Measurements from ENCODE around the gene WDR27. TPM values are rescaled to one million over a fixed set of nuclear protein-coding genes. Genes with fewer than 3 reads are reported as not detected.
"Not testable (repeated sequence)": the region's sequence is repeated elsewhere in the genome, so short reads cannot be mapped to it uniquely, and the experiment has no call there.

Gene WDR27
- total RNA-seq, 2 donors from 2014 or later, result 17.8 to 53.1 TPM

GRCh38 chr6:169527306-169527705 lies 174.5 kb downstream of the WDR27 start:
- DNase-seq (ENCODE audit: low spot score), result no peak
- no peaks in the 10 kb centered on the region for H3K36me3 ChIP-seq
- intact Hi-C loops (cut with DNase I), result no loop called here
- H3K27me3 ChIP-seq (replicated peaks; ENCODE audit: insufficient read depth), result no peaks in the 10 kb centered on the region
- H3K4me1 ChIP-seq (replicated peaks), result peaks cover 4% of the 10 kb centered on the region
- no peak overlapping the region for H3K4me3 ChIP-seq
- 87% methylated on average over 1 of the region's 1 CpG for WGBS
- no peak for TF ChIP-seq CTCF (IDR thresholded peaks at IDR 0.05)
- TF ChIP-seq POLR2A (IDR thresholded peaks at IDR 0.05), result no peak
- TF ChIP-seq POLR2AphosphoS5 (IDR thresholded peaks at IDR 0.05), result no peak
- H3K27ac ChIP-seq, result no peak overlapping the region
- no peaks in the 10 kb centered on the region for H3K9me3 ChIP-seq

GRCh38 chr6:169521825-169522224 lies 180.0 kb downstream of the WDR27 start:
- no peak overlapping the region for H3K4me3 ChIP-seq
- TF ChIP-seq POLR2AphosphoS5 (IDR thresholded peaks at IDR 0.05) (no peak), POLR2A (IDR thresholded peaks at IDR 0.05) (no peak), CTCF (IDR thresholded peaks at IDR 0.05) (no peak)
- DNase-seq (ENCODE audit: low spot score), result no peak
- H3K4me1 ChIP-seq (replicated peaks), result no peaks in the 10 kb centered on the region
- intact Hi-C loops (cut with DNase I), result no loop called here
- H3K36me3 ChIP-seq, result no peaks in the 10 kb centered on the region
- H3K27ac ChIP-seq, result no peak overlapping the region
- no peaks in the 10 kb centered on the region for H3K27me3 ChIP-seq (replicated peaks; ENCODE audit: insufficient read depth)
- no peaks in the 10 kb centered on the region for H3K9me3 ChIP-seq

- H3K36me3 ChIP-seq, result no peaks in the 10 kb centered on the region
- H3K27me3 ChIP-seq (replicated peaks; ENCODE audit: insufficient read depth), result no peaks in the 10 kb centered on the region
- intact Hi-C loops (cut with DNase I), result no loop called here
- H3K9me3 ChIP-seq, result no peaks in the 10 kb centered on the region
- no peaks in the 10 kb centered on the region for H3K4me1 ChIP-seq (replicated peaks)
- TF ChIP-seq CTCF (IDR thresholded peaks at IDR 0.05), result peak in 1 of 4 experiments; percentile 30
- TF ChIP-seq POLR2A (IDR thresholded peaks at IDR 0.05), result no peak
- DNase-seq (ENCODE audit: low spot score), result no peak
- H3K4me3 ChIP-seq, result no peak overlapping the region
- H3K27ac ChIP-seq, result no peak overlapping the region
- 91% methylated on average over 2 of the region's 2 CpGs for WGBS
Measured at GRCh38 chr6:169520104-169520503, 181.7 kb downstream of the WDR27 start.

GRCh38 chr6:169518451-169518850 lies 183.4 kb downstream of the WDR27 start:
- H3K27me3 ChIP-seq (replicated peaks; ENCODE audit: insufficient read depth), result no peaks in the 10 kb centered on the region
- intact Hi-C loops (cut with DNase I), result loop anchor here (5.0 kb wide), 2 partner anchors 561 to 621 kb away; no protein-coding TSS in a partner anchor
- no peaks in the 10 kb centered on the region for H3K4me1 ChIP-seq (replicated peaks)
- H3K4me3 ChIP-seq, result no peak overlapping the region
- TF ChIP-seq CTCF (IDR thresholded peaks at IDR 0.05) (no peak), POLR2AphosphoS5 (IDR thresholded peaks at IDR 0.05) (no peak), POLR2A (IDR thresholded peaks at IDR 0.05) (no peak)
- H3K36me3 ChIP-seq, result no peaks in the 10 kb centered on the region
- DNase-seq (ENCODE audit: low spot score), result no peak
- no peaks in the 10 kb centered on the region for H3K9me3 ChIP-seq
- no peak overlapping the region for H3K27ac ChIP-seq

GRCh38 chr6:169513478-169514193 lies 188.2 kb downstream of the WDR27 start:
- intact Hi-C loops (cut with DNase I), result no loop called here
- WGBS, result 90% methylated on average over 3 of the region's 3 CpGs
- Histone ChIP-seq H3K27ac (no peak overlapping the region), H3K9me3 (no peaks in the 10 kb centered on the region), H3K4me3 (no peak overlapping the region), H3K36me3 (no peaks in the 10 kb centered on the region), H3K27me3 (replicated peaks; ENCODE audit: insufficient read depth) (no peaks in the 10 kb centered on the region), H3K4me1 (replicated peaks) (no peaks in the 10 kb centered on the region)
- TF ChIP-seq POLR2AphosphoS5 (IDR thresholded peaks at IDR 0.05), result no peak
- TF ChIP-seq CTCF (IDR thresholded peaks at IDR 0.05), result no peak
- no peak for TF ChIP-seq POLR2A (IDR thresholded peaks at IDR 0.05)
- DNase-seq (ENCODE audit: low spot score), result no peak

GRCh38 chr6:169511785-169512184 lies 190.0 kb downstream of the WDR27 start:
- H3K9me3 ChIP-seq; intact Hi-C loops (cut with DNase I): not testable (repeated sequence)

More at GRCh38 chr6:169511785-169512184, 190.0 kb downstream of the WDR27 start:
- not testable (repeated sequence) for H3K36me3 ChIP-seq; H3K27ac ChIP-seq; DNase-seq (ENCODE audit: low spot score); H3K27me3 ChIP-seq (replicated peaks; ENCODE audit: insufficient read depth); H3K4me1 ChIP-seq (replicated peaks); H3K4me3 ChIP-seq

Measured in prostate gland (tissue), 2 donors.